Measurements from ENCODE around the gene PLPP3.

- TF ChIP-seq CTCF (IDR thresholded peaks at IDR 0.05) (no peak), POLR2A (IDR thresholded peaks at IDR 0.05) (no peak)
Measured at GRCh38 chr1:56617141-56617540, 37.8 kb upstream of the PLPP3 start.

Data from testis (tissue), 2 donors.